Activated T-helper 1 cell treated with anti-CD3 and anti-CD28 coated beads, Interleukin-12 subunit alpha, Interleukin-12 subunit beta, Interleukin-2, Interleukin-4 antibody, amounts not matched to agents 30 ng/mL and 10 ng/mL and 1 ng/mL, durations not matched to agents 14 hours and 24 hours and 36 hours (primary cell): ENCODE measurements around the gene CLIP3. TPM values are rescaled to one million over a fixed set of nuclear protein-coding genes. Genes with fewer than 3 reads are reported as not detected.
"Not testable (repeated sequence)": the region's sequence is repeated elsewhere in the genome, so short reads cannot be mapped to it uniquely, and the experiment has no call there.

Source experiments
- DNase-seq: peaks from one replicate; pipeline ENCODE4 v3.0.0; 2021; ENCODE audit warnings: low spot score
- H3K27ac Mint-ChIP-seq: one replicate; pipeline ENCODE4 v1.8.0; 2021; ENCODE audit warnings: mild to moderate bottlenecking, mixed read lengths
- H3K27me3 Mint-ChIP-seq: one replicate; pipeline ENCODE4 v1.8.0; 2022; ENCODE audit warnings: mild to moderate bottlenecking, moderate library complexity, mixed read lengths; ENCODE audit not compliant: insufficient read depth
- H3K36me3 Mint-ChIP-seq: one replicate; pipeline ENCODE4 v1.8.0; 2021; ENCODE audit warnings: low read depth, mixed read lengths
- H3K4me1 Mint-ChIP-seq: one replicate; pipeline ENCODE4 v1.8.0; 2021; ENCODE audit warnings: low read depth, mixed read lengths
- H3K4me3 Mint-ChIP-seq: one replicate; pipeline ENCODE4 v1.8.0; 2021; ENCODE audit warnings: mild to moderate bottlenecking, moderate library complexity, mixed read lengths
- H3K9me3 Mint-ChIP-seq: one replicate; pipeline ENCODE4 v1.8.0; 2021; ENCODE audit warnings: mixed read lengths
- intact Hi-C: fragments of 100-400 bp; cut with micrococcal nuclease; formaldehyde crosslinking; loops from one replicate; pipeline ENCODE4 v1.15.1; 2024
- total RNA-seq: library from RNA; stranded (reverse); gene quantifications from 2 replicates; pipeline ENCODE4 v1.2.3, GENCODE V29; 2022

CLIP3 gene
- total RNA-seq, 1 donor from 2014 or later, result 4.4 TPM

GRCh38 chr19:36058481-36059179 is 26.0 kb upstream of the CLIP3 start:
- H3K4me3 Mint-ChIP-seq, result no peak overlapping the region
- peak overlapping the region; percentile 21 for H3K27ac Mint-ChIP-seq
- intact Hi-C loops, result loop anchor here (5.0 to 10.0 kb wide), 2 partner anchors 429 to 796 kb away; partner anchors contain the start of genes ZNF345 and ZNF566
- H3K9me3 Mint-ChIP-seq, result no peaks in the 10 kb centered on the region
- peaks cover 13% of the 10 kb centered on the region for H3K36me3 Mint-ChIP-seq
- DNase-seq, result no peak
- H3K4me1 Mint-ChIP-seq, result peaks cover 32% of the 10 kb centered on the region
- H3K27me3 Mint-ChIP-seq, result no peaks in the 10 kb centered on the region

- peak; percentile 93 for DNase-seq
- H3K36me3 Mint-ChIP-seq, result peaks cover 9% of the 10 kb centered on the region
- peak within 1 kb of the TSS; percentile 99 for H3K4me3 Mint-ChIP-seq
- H3K27me3 Mint-ChIP-seq, result no peaks in the 10 kb centered on the region
- intact Hi-C loops, result loop anchor here (1.0 to 10.0 kb wide), 14 partner anchors 38 to 800 kb away; partner anchors contain the start of genes ALKBH6, NFKBID, PSENEN and SDHAF1
- H3K4me1 Mint-ChIP-seq, result peaks cover 45% of the 10 kb centered on the region
- H3K9me3 Mint-ChIP-seq, result no peaks in the 10 kb centered on the region
- peak within 1 kb of the TSS; percentile 96 for H3K27ac Mint-ChIP-seq
These were observed 22.3 kb upstream of the CLIP3 start, which contains the start of gene WDR62 for GRCh38 chr19:36054733-36055686. TSS of gene WDR62 (plus strand) at chr19:36054897. CDS start at chr19:36054972, 75 bp downstream.

DNA sequence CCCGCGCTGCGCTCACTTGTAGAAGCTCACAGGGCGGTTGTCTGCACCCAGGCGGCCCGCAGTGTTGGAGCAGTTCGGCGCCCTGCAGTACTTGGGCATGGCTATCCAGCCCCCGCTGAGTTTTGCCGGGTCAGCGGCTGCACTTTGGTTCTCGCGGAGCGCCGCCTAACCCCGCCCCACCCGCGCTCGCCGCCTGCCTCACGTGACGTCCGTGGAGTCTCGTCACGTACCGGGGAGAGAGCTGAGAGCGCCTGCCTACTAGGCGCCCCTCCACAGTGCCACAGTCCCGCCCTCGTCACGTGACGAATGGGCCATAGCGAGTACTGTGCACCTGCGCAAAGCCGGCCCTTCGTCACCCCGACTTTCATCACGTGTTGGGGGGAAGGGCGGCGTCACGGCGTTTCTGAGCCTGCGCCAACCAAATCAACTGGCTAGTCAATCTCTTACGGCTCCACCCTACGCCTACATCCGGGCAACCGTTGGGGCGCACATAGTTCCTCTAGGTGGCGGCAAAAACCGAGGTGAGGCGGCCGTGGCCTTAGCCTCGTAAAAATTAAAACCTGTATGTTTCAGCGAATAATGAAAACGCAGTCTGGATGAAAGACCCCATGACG is 21.6 kb upstream of the CLIP3 start, which contains the start of gene THAP8:
Gene THAP8 (minus strand): TSS at position 167 of the 614 bp plus-strand sequence. CDS start 68 bp downstream, at position 99.
- intact Hi-C loops, result loop anchor here (1.0 to 10.0 kb wide), 13 partner anchors 39 to 801 kb away; partner anchors contain the start of genes ALKBH6, NFKBID, PSENEN and SDHAF1
- Mint-ChIP-seq H3K4me3 (peak within 1 kb of the TSS; percentile 99), H3K4me1 (peaks cover 45% of the 10 kb centered on the region), H3K27ac (peak within 1 kb of the TSS; percentile 96), H3K36me3 (peaks cover 9% of the 10 kb centered on the region), H3K9me3 (no peaks in the 10 kb centered on the region), H3K27me3 (no peaks in the 10 kb centered on the region)
- DNase-seq, result peak; percentile 100

- H3K9me3 Mint-ChIP-seq, result no peaks in the 10 kb centered on the region
- no peak overlapping the region for H3K27ac Mint-ChIP-seq
- DNase-seq, result no peak
- intact Hi-C loops, result loop anchor here (10.0 kb wide), 1 partner anchor 803 kb away; the partner anchor contains the start of gene ZNF345
- H3K27me3 Mint-ChIP-seq, result no peaks in the 10 kb centered on the region
- peaks cover 4% of the 10 kb centered on the region for H3K36me3 Mint-ChIP-seq
- peak overlapping the region; percentile 50 for H3K4me3 Mint-ChIP-seq
- peaks cover 32% of the 10 kb centered on the region for H3K4me1 Mint-ChIP-seq
These were observed 19.0 kb upstream of the CLIP3 start for GRCh38 chr19:36051637-36052036.

- H3K27me3 Mint-ChIP-seq, result no peaks in the 10 kb centered on the region
- H3K4me3 Mint-ChIP-seq, result peak overlapping the region; percentile 50
- peaks cover 28% of the 10 kb centered on the region for H3K4me1 Mint-ChIP-seq
- peak overlapping the region; percentile 15 for H3K27ac Mint-ChIP-seq
- H3K9me3 Mint-ChIP-seq, result no peaks in the 10 kb centered on the region
- H3K36me3 Mint-ChIP-seq, result peaks cover 4% of the 10 kb centered on the region
- intact Hi-C loops, result loop anchor here (10.0 kb wide), 1 partner anchor 804 kb away; the partner anchor contains the start of gene ZNF345
- no peak for DNase-seq
These were observed 18.6 kb upstream of the CLIP3 start for GRCh38 chr19:36051236-36051635.

DNA sequence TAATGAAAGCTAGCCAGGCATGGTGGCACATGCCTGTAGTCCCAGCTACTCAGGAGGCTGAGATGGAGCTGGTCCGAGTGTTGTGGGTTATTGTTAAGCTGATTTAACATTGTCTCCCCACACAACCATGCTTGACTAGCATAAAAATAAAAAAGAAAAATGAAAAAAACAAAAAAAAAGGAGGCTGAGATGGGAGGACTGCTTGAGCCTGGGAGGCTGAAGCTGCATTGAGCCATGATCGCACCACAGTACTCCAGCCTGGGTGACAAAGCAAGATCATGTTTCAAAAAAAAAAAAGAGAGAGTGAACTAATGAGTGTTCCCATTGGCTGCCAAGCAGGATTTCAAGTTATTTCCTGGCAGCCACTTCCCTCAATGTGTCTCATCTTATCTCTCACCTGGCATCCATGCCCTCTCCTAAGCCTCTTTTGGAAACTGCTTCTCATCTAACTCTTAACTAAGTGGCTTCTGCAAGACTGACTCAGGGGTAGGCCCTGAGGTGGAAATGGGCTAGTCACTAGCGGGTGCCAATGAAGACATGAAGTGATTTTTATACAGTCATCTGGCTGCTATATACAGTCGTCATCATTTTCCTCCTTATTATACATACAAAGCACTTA is 16.5 kb upstream of the CLIP3 start:
- DNase-seq, result no peak
- H3K4me3 Mint-ChIP-seq, result no peak overlapping the region
- no peak overlapping the region for H3K27ac Mint-ChIP-seq
- intact Hi-C loops, result no loop called here
- H3K9me3 Mint-ChIP-seq, result no peaks in the 10 kb centered on the region
- H3K27me3 Mint-ChIP-seq, result no peaks in the 10 kb centered on the region
- H3K4me1 Mint-ChIP-seq, result peaks cover 16% of the 10 kb centered on the region
- peaks cover 8% of the 10 kb centered on the region for H3K36me3 Mint-ChIP-seq

DNA sequence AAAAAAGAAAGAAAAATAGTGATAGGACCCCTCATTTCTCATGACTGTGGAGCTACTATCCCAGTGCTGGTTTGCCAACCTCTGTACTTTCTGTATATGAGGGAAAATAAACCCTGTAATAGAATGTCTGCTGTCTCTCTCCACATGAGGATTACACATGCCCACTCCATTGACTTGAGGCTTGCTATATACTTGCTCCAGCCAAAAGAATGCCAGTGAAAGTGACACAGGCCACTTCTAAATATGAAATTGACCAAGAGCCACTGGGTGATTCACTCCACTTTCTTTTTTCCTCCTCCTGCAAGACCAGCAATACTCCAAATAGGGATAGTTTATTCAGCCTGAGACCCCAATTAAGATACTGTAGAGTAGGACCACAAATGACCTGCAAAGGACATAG is 15.2 kb upstream of the CLIP3 start:
- no peaks in the 10 kb centered on the region for H3K9me3 Mint-ChIP-seq
- no peak overlapping the region for H3K4me3 Mint-ChIP-seq
- intact Hi-C loops, result no loop called here
- peaks cover 10% of the 10 kb centered on the region for H3K4me1 Mint-ChIP-seq
- peaks cover 8% of the 10 kb centered on the region for H3K36me3 Mint-ChIP-seq
- DNase-seq, result no peak
- no peak overlapping the region for H3K27ac Mint-ChIP-seq
- no peaks in the 10 kb centered on the region for H3K27me3 Mint-ChIP-seq

DNA sequence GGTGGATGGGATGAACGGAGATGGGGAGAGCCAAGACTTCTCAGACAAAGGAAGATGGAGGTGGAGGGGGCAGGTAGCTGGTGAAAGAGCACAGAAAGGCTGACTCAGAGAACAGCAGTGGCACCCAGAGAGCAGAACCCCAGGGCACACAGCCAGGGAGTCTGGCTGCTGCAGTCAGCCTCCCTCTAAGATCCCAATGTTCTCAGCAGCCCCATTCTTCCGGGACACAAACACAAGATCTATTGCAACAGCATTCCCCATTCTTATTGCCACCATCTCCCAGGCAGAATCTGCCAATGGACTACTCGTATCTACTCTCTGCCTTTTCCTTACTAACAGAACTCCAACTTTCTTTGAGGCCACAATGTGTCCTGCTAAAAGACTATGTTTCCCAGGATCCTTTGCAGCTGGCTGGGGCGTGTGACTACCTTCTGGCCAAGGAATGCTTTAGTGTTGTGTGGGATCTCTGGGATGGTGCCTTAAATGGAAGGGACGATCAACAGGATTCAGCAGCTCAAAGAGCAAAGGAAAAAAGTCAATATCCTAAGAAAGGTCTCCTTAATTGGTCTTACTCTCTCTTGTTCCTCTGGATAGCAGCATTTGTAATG is 13.9 kb upstream of the CLIP3 start:
- H3K4me3 Mint-ChIP-seq, result no peak overlapping the region
- H3K27ac Mint-ChIP-seq, result no peak overlapping the region
- H3K36me3 Mint-ChIP-seq, result peaks cover 8% of the 10 kb centered on the region
- no peaks in the 10 kb centered on the region for H3K27me3 Mint-ChIP-seq
- H3K9me3 Mint-ChIP-seq, result no peaks in the 10 kb centered on the region
- peaks cover 10% of the 10 kb centered on the region for H3K4me1 Mint-ChIP-seq
- no peak for DNase-seq
- intact Hi-C loops, result no loop called here

DNA sequence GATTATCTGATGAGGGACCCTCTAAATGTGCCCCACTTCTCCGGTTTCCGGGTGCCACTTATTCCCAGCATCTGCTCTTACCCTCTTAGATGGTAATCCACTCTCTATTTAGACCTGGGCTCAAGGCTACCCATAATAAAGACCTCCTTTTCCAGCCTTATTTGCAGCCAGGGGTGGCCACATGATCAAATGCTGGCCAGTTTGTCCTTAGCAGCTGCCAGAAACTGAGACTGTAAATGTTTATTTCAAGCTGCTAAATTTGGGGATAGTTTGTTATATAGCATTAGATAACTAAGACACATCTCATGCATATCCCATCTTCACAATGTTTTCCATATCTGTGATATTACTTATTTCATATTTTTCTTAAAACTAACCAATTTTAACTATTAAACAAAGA is 11.3 kb upstream of the CLIP3 start:
- no peaks in the 10 kb centered on the region for H3K9me3 Mint-ChIP-seq
- H3K4me1 Mint-ChIP-seq, result no peaks in the 10 kb centered on the region
- H3K27ac Mint-ChIP-seq, result no peak overlapping the region
- peaks cover 4% of the 10 kb centered on the region for H3K36me3 Mint-ChIP-seq
- H3K27me3 Mint-ChIP-seq, result no peaks in the 10 kb centered on the region
- DNase-seq, result no peak
- intact Hi-C loops, result no loop called here
- H3K4me3 Mint-ChIP-seq, result no peak overlapping the region

DNA sequence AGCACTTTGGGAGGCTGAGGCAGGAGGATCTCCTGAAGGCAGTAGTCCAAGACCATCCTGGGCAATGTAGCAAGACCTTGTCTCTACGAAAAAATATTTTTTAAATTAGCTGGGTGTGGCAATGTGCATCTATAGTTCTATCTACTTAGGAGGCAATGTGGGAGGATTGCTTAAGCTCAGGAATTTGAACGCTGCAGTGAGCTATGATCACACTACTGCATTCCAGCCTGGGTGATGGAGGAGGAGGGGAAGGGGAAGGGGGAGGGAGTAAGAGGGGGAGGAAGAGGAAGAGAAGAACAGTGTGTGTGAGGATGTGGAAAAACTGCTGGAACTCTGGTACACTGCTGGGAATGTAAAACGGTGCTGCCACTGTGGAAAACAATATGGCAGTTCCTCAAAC is 9.2 kb upstream of the CLIP3 start:
- Mint-ChIP-seq H3K9me3 (no peaks in the 10 kb centered on the region), H3K27ac (no peak overlapping the region), H3K36me3 (peaks cover 4% of the 10 kb centered on the region), H3K27me3 (no peaks in the 10 kb centered on the region), H3K4me1 (peaks cover 7% of the 10 kb centered on the region), H3K4me3 (no peak overlapping the region)
- intact Hi-C loops, result no loop called here
- DNase-seq, result no peak

GRCh38 chr19:36041092-36041491 is 8.4 kb upstream of the CLIP3 start:
- H3K9me3 Mint-ChIP-seq, H3K27me3 Mint-ChIP-seq, DNase-seq, H3K36me3 Mint-ChIP-seq, H3K4me3 Mint-ChIP-seq, intact Hi-C loops, H3K27ac Mint-ChIP-seq, H3K4me1 Mint-ChIP-seq: not testable (repeated sequence)

GRCh38 chr19:36040495-36040894 is 7.8 kb upstream of the CLIP3 start:
- H3K36me3 Mint-ChIP-seq, result peaks cover 5% of the 10 kb centered on the region
- H3K27ac Mint-ChIP-seq, result no peak overlapping the region
- no peaks in the 10 kb centered on the region for H3K27me3 Mint-ChIP-seq
- intact Hi-C loops, result no loop called here
- H3K4me1 Mint-ChIP-seq, result peaks cover 15% of the 10 kb centered on the region
- H3K9me3 Mint-ChIP-seq, result no peaks in the 10 kb centered on the region
- no peak overlapping the region for H3K4me3 Mint-ChIP-seq
- DNase-seq, result no peak
